ENCODE measurements around the gene MAD1L1. TPM values are rescaled to one million over a fixed set of nuclear protein-coding genes. Genes with fewer than 3 reads are reported as not detected.

Gene MAD1L1
- total and polyA plus RNA-seq, 2 of the 8 experiments (the other 6 are each of a cell fraction or from before 2014, with no cell fraction given): 40.4 to 44.6 TPM

DNA sequence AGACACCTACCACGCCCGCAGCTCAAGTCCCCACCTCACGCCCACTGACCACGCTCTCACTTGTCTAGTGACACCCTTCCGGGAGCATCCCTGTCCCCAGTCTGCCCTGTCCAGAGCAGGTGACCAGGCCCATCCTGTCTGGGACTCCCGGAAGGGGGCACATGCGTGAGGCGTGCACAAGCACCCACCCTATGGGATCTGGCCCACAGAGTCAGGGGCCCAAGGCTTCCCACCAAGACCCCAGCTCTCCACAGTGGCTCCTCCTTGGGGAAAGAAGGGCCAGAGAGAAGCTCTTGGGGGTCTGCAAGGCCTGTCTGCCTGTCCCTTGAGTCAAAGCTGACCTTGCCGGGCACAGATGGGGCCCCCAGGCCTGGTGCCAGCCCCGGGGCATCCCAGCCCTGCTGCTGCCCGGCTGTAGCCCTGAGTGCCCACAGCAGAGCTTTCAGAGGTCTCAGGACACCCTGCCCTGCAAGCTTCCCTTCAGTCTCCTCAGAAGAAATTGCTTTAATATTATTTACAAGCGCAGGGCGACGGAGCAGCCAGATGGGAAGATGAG lies 367.7 kb downstream of the MAD1L1 start (continued):
- no peak for TF ChIP-seq SAP30 (IDR thresholded peaks at IDR 0.05; ENCODE audit: insufficient read depth, insufficient replicate concordance, low read length)
